ENCODE results near the gene RHNO1. TPM values are rescaled to one million over a fixed set of nuclear protein-coding genes. Genes with fewer than 3 reads are reported as not detected.

The RHNO1 gene
- total RNA-seq, 2 donors from 2014 or later, result 18.3 to 25.5 TPM

DNA sequence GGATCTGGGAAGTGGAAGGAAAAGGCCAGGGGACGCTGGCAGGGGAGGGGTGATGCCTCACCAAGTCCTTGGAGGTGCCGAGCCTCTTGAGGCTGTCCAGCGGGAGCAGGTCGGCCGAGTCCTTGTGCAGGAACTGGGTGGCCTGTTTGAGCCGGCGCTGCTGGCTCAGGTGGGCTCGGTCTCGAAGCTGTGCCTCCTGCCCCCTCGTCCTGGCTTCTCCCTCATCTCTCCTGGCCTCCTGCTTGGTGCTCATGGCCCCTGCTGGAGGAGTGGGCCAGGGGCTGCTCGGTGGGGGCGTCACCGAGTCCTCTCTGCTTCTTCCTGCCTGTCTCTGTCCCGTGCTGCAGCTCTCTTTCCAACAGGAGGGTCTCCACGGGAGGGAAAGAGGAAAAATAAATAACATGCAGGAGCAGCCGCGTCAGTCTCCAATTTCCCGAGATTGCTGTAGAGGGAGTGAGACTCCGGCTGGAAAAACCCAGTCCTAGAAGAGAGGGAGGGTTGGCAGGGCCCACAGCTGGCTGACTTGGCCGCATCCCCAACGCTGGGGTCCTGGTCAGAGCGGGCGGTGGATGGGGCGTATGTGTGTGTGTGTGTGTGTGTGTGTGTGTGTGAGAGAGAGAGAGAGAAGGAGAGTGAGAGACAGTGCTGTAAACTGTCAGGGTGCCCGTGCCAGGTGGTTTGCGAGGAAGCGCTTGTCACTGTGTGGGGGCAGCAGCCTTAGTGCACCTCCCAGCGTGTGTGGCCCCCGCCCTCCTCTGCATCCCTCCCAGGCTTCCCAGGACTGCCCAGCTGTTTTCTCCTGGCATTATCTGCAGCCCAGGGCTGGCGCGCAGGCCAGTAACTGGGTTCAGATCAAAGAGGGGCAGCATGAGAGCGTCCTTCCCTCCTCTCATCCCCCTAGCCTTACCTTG, 42.2 kb upstream of the RHNO1 start, which contains the start of gene NRIP2:
Gene NRIP2 (minus strand): TSS at position 455 of the 911 bp plus-strand sequence. CDS start 52 bp downstream, at position 403.
- Histone ChIP-seq H3K27me3 (no peaks in the 10 kb centered on the region), H3K4me1 (no peaks in the 10 kb centered on the region), H3K36me3 (no peaks in the 10 kb centered on the region), H3K4me3 (no peak within 1 kb of the TSS), H3K27ac (no peak within 1 kb of the TSS), H3K9me3 (no peaks in the 10 kb centered on the region), H3K9ac (ENCODE audit: low read depth in 2 of 2, low read length in 2 of 2) (peak within 1 kb of the TSS in 1 of 2 donors; percentile 50)
- TF ChIP-seq, protein P1, sequence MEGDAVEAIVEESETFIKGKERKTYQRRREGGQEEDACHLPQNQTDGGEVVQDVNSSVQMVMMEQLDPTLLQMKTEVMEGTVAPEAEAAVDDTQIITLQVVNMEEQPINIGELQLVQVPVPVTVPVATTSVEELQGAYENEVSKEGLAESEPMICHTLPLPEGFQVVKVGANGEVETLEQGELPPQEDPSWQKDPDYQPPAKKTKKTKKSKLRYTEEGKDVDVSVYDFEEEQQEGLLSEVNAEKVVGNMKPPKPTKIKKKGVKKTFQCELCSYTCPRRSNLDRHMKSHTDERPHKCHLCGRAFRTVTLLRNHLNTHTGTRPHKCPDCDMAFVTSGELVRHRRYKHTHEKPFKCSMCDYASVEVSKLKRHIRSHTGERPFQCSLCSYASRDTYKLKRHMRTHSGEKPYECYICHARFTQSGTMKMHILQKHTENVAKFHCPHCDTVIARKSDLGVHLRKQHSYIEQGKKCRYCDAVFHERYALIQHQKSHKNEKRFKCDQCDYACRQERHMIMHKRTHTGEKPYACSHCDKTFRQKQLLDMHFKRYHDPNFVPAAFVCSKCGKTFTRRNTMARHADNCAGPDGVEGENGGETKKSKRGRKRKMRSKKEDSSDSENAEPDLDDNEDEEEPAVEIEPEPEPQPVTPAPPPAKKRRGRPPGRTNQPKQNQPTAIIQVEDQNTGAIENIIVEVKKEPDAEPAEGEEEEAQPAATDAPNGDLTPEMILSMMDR (IDR thresholded peaks at IDR 0.05), result no peak
- no peak for DNase-seq
- intact Hi-C loops (cut with DNase I), result no loop called here

DNA sequence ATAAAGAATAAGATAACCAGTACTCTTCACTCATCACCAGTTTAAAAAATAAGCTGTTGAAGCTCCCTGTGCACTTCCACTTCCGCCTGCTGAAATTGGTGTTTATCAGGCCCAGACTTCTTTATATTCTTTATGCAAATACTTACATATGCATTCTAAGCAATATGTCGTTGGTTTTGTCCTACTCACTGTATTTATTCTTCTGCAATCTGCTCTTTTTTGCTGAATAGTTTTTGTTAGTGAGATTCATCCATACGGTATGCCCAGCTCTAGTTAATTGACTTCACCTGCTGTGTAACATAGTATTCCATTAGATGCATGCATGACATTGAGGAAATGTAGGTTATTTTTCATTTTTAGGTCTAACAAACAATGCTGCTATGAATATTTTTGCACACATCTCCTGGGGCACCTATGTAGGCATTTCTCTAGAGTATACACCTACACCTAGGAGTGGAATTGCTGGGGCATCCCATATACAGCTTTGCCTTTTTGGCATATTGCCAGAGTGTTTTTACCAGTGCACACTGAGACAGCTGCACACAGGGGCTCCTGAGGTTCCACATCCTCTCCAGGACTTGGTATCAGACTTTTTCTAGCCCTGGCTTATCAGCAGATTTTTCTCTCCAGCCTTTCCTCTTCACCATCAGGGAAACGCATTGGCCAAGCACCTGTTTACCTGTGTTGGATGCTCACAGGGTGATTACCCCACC, 41.2 kb upstream of the RHNO1 start:
- no peaks in the 10 kb centered on the region for H3K27me3 ChIP-seq
- H3K4me3 ChIP-seq, result no peak overlapping the region
- DNase-seq, result no peak
- H3K9ac ChIP-seq (ENCODE audit: low read depth in 2 of 2, low read length in 2 of 2), result no peak overlapping the region
- intact Hi-C loops (cut with DNase I), result no loop called here
- H3K4me1 ChIP-seq, result no peaks in the 10 kb centered on the region
- no peak overlapping the region for H3K27ac ChIP-seq
- H3K9me3 ChIP-seq, result no peaks in the 10 kb centered on the region
- TF ChIP-seq, protein P1 (IDR thresholded peaks at IDR 0.05), result no peak
- no peaks in the 10 kb centered on the region for H3K36me3 ChIP-seq

DNA sequence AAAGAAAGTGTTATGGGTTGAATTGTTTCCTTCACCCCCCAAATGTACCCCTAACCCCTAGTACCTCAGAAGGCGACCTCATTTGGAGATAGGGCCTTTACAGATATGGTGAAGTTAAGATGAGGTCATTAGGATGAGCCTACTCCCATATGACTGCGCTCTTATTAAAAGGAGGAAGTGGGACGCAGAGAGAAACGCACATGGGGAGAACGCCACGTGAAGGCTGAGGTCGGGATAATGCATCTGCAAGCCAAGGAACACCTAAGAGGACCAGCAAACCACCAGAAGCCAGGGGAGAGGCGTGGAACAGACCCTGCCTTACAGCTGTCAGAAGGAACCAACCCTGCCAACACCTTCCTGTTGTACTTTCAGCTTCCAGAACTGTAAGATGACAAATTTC, 40.4 kb upstream of the RHNO1 start:
- Histone ChIP-seq H3K27ac (no peak overlapping the region), H3K4me3 (no peak overlapping the region), H3K9me3 (no peaks in the 10 kb centered on the region), H3K27me3 (no peaks in the 10 kb centered on the region), H3K4me1 (no peaks in the 10 kb centered on the region), H3K9ac (ENCODE audit: low read depth in 2 of 2, low read length in 2 of 2) (no peak overlapping the region), H3K36me3 (no peaks in the 10 kb centered on the region)
- intact Hi-C loops (cut with DNase I), result no loop called here
- TF ChIP-seq, protein P1 (IDR thresholded peaks at IDR 0.05), result no peak
- no peak for DNase-seq

DNA sequence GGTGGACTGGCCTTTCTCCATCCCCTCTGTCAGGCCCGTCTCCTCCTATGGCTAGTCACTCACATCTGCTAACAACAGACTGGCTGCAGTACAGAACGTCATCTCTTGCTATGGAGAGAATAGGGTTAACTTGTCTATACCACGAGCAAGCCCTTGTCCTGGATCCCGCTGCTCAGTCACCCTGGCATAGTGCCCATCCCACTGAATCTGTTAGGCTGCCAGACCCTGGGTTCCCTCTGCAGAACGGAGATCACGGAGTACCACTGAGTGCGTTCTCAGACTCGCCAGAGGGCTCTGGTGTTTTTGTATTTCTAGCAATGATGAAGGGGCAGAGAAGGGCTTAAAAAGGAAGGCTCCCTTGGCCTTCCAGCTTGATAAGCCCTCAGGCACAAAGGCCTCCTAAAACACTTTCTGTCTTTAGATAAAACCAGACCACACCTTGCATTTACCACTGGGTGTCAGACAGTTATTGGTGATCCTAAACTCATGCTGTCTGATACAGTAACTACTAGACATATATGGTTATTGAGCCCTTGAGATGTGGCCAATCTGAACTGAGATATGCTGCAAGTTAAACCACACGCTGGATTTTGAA, 35.9 kb upstream of the RHNO1 start:
- Histone ChIP-seq H3K4me1 (no peaks in the 10 kb centered on the region), H3K4me3 (no peak overlapping the region), H3K9ac (ENCODE audit: low read depth in 2 of 2, low read length in 2 of 2) (no peak overlapping the region), H3K27ac (no peak overlapping the region), H3K27me3 (no peaks in the 10 kb centered on the region), H3K9me3 (no peaks in the 10 kb centered on the region), H3K36me3 (no peaks in the 10 kb centered on the region)
- TF ChIP-seq, protein P1 (IDR thresholded peaks at IDR 0.05), result no peak
- intact Hi-C loops (cut with DNase I), result no loop called here
- no peak for DNase-seq

DNA sequence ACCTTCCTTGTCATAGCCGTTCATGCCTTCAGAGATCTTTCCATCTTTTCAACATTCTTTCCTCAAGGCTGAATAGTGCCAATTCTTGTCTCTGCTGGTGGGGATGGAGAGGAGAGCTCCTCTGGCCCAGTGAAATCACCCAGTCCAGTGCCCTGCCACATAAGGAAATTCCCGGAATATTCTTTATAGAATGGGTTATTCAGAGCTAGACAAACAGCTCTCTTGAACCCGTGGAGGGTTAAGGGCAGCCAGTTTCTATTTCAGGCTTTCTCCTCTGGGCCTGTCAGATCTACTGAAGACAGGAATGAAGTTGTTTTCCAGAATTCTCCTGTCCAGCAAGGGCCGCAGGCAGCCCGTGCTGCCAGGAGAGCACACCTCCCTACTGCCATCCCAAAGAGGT, 34.1 kb upstream of the RHNO1 start:
- intact Hi-C loops (cut with DNase I), result no loop called here
- H3K4me3 ChIP-seq, result no peak overlapping the region
- TF ChIP-seq, protein P1 (IDR thresholded peaks at IDR 0.05), result no peak
- no peaks in the 10 kb centered on the region for H3K36me3 ChIP-seq
- no peaks in the 10 kb centered on the region for H3K9me3 ChIP-seq
- no peaks in the 10 kb centered on the region for H3K27me3 ChIP-seq
- no peak overlapping the region for H3K9ac ChIP-seq (ENCODE audit: low read depth in 2 of 2, low read length in 2 of 2)
- H3K4me1 ChIP-seq, result no peaks in the 10 kb centered on the region
- no peak for DNase-seq
- no peak overlapping the region for H3K27ac ChIP-seq

Data from colonic mucosa (tissue), 4 donors.